Retinal pigment epithelial cell (primary cell): ENCODE data around the gene TRMT1.
A peak's percentile ranks its signal among the peaks of the same experiment; 100 is the strongest.
"Not testable (repeated sequence)": the region's sequence is repeated elsewhere in the genome, so short reads cannot be mapped to it uniquely, and the experiment has no call there.

Experiments
- DNase-seq: peaks from one replicate; pipeline ENCODE4 v3.0.0-alpha.2; 2010; ENCODE audit warnings: low read depth
- H3K4me3 ChIP-seq: 2 replicates; pipeline ENCODE4 v1.5.1; 2011; ENCODE audit warnings: mild to moderate bottlenecking, low read length, control low read depth, moderate library complexity
- TF ChIP-seq, protein P1 (sequence below): conservative IDR thresholded peaks from 2 replicates; pipeline ENCODE4 v1.5.1; 2011; ENCODE audit warnings: low read depth, low read length, control low read depth, inconsistent platforms

The TRMT1 gene

GRCh38 chr19:13116282-13117175 lies at the start of gene TRMT1:
TSS of gene TRMT1 (minus strand) at chr19:13116740. CDS start at chr19:13116399, 341 bp downstream.
- DNase-seq, result peak; percentile 68
- TF ChIP-seq, protein P1, sequence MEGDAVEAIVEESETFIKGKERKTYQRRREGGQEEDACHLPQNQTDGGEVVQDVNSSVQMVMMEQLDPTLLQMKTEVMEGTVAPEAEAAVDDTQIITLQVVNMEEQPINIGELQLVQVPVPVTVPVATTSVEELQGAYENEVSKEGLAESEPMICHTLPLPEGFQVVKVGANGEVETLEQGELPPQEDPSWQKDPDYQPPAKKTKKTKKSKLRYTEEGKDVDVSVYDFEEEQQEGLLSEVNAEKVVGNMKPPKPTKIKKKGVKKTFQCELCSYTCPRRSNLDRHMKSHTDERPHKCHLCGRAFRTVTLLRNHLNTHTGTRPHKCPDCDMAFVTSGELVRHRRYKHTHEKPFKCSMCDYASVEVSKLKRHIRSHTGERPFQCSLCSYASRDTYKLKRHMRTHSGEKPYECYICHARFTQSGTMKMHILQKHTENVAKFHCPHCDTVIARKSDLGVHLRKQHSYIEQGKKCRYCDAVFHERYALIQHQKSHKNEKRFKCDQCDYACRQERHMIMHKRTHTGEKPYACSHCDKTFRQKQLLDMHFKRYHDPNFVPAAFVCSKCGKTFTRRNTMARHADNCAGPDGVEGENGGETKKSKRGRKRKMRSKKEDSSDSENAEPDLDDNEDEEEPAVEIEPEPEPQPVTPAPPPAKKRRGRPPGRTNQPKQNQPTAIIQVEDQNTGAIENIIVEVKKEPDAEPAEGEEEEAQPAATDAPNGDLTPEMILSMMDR, result no peak
- peak within 1 kb of the TSS; percentile 98 for H3K4me3 ChIP-seq

GRCh38 chr19:13166151-13166550 lies 49.6 kb upstream of the TRMT1 start:
- not testable (repeated sequence) for DNase-seq, H3K4me3 ChIP-seq

DNA sequence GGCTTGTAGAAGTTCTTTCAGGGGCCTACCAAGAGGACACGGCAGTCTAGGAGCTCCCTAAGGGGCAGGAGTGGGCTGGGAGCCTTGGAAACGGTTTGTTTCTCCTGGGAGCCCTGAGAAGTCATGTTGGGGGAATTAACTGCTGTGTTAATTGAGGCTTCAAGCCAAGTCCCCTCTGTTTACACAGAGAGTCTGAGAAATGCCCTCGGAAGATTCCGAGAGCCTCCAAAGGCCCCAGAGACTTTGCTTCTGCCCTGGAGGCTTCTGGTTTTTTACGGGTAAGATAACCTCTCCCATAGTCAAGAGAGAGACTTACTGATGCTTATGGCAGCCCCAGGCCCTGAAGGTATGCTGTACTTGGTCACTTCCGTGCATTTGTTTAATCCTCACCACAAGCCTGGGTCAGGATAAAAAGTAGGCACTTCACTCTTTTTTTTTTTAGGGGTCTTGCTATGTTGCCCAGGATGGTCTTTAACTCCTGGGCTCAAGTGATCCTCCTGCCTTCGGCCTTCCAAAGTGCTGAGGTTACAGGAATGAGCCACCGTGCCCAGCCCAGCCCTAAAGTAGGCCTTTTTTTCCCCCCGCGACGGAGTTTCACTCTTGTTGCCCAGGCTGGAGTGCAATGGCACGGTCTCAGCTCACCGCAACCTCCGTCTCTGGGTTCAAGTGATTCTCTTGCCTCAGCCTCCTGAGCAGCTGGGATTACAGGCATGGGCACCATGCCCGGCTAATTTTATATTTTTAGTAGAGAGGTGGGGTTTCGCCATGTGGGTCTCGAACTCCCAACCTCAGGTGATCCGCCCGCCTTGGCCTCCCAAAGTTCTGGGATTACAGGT lies 48.8 kb upstream of the TRMT1 start:
- H3K4me3 ChIP-seq, result no peak overlapping the region
- TF ChIP-seq, protein P1, result no peak
- no peak for DNase-seq

- peak; percentile 48 for DNase-seq
- H3K4me3 ChIP-seq, result peak overlapping the region; percentile 20
- TF ChIP-seq, protein P1, result no peak
Measured at GRCh38 chr19:13164343-13165161, 48.0 kb upstream of the TRMT1 start.

DNA sequence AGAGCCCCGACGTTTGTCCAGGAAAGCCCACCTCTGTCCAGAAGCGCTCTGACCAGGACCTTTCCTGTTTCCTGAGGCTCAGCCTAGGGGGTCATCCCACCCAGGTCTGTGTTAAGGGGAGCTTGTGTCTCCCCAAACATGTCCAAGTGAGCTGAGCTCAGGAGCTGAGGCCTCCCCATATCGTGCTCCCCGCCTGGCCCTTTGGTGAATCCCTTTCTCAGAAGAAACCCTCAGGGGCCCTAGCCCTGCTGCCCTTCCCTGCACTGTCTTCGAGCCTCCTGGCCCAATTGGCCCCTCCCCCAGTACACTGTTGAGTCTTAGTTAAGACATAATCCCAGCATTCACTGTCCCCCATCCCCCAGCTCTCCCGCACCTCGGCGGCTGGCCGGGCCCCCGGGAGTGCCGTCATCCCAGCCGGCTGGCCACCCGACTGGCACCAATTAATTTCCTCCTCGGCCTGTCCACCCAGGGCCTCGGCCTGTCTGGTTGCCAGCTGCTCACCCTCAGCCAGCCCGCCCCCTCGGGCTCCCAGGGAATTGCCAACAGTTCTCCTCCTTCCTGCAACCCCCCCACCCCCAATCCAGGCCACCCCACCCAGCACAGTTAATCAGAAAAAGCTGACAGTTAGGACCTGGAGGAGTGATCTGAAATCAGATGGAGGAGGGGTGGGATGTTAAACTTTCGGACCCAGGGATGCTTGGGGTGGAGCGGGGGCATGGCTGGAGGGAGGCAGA lies 47.2 kb upstream of the TRMT1 start:
- H3K4me3 ChIP-seq, result peak overlapping the region; percentile 20
- TF ChIP-seq, protein P1, result no peak
- DNase-seq, result peak; percentile 81

GRCh38 chr19:13162724-13163608 lies 46.4 kb upstream of the TRMT1 start:
- peak; percentile 92 for DNase-seq
- TF ChIP-seq, protein P1, result no peak
- peak overlapping the region; percentile 38 for H3K4me3 ChIP-seq
